Stimulated activated naive CD8-positive, alpha-beta T cell treated with anti-CD3 and anti-CD28 coated beads, Interleukin-15, Interleukin-2, amounts not matched to agents 100 ng/mL and 50 ng/mL, for 24 hours (primary cell): ENCODE results near the gene VAC14.

Experiments used
- H3K27ac Mint-ChIP-seq: one replicate; pipeline ENCODE4 v1.8.0; 2021; ENCODE audit warnings: mild to moderate bottlenecking, mixed read lengths
- H3K27me3 Mint-ChIP-seq: one replicate; pipeline ENCODE4 v1.8.0; 2021; ENCODE audit warnings: mixed read lengths
- H3K36me3 Mint-ChIP-seq: one replicate; pipeline ENCODE4 v1.8.0; 2021; ENCODE audit warnings: low read depth, mixed read lengths
- H3K4me1 Mint-ChIP-seq: one replicate; pipeline ENCODE4 v1.8.0; 2021; ENCODE audit warnings: low read depth, mixed read lengths
- H3K4me3 Mint-ChIP-seq: one replicate; pipeline ENCODE4 v1.8.0; 2021; ENCODE audit warnings: mild to moderate bottlenecking, mixed read lengths
- H3K9me3 Mint-ChIP-seq: one replicate; pipeline ENCODE4 v1.8.0; 2021; ENCODE audit warnings: mixed read lengths

Gene VAC14

DNA sequence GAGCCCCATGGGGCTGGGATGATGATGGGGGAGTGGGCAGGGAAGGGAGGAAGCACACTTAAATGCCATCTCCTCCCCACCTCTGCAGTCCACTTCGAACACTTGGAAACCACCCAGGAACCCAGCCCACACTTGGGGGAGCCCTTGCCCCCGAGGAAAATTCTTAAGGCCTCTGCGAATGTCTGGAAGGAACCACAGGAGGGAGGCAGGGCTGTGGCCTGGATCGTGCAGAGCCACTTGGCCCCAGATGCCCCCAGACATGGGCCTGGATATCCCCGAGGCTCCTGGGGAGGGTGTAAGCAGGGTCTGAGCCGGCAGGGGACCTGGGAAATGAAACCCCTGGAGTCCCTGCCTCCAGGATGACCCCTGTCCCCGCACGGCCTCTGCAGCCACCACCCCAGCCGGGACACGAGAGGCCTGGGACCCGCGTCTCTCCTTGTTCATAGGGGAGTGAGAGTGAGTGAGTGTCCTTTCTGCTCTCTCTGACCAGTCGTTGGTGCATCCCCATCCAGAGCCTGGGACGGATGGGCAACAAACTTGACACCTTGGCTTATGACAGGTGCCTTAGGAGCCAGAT is 103.3 kb downstream of the VAC14 start:
- Mint-ChIP-seq H3K4me3 (no peak overlapping the region), H3K27ac (no peak overlapping the region), H3K9me3 (no peaks in the 10 kb centered on the region), H3K4me1 (peaks cover 39% of the 10 kb centered on the region), H3K36me3 (peaks cover 5% of the 10 kb centered on the region), H3K27me3 (no peaks in the 10 kb centered on the region)

DNA sequence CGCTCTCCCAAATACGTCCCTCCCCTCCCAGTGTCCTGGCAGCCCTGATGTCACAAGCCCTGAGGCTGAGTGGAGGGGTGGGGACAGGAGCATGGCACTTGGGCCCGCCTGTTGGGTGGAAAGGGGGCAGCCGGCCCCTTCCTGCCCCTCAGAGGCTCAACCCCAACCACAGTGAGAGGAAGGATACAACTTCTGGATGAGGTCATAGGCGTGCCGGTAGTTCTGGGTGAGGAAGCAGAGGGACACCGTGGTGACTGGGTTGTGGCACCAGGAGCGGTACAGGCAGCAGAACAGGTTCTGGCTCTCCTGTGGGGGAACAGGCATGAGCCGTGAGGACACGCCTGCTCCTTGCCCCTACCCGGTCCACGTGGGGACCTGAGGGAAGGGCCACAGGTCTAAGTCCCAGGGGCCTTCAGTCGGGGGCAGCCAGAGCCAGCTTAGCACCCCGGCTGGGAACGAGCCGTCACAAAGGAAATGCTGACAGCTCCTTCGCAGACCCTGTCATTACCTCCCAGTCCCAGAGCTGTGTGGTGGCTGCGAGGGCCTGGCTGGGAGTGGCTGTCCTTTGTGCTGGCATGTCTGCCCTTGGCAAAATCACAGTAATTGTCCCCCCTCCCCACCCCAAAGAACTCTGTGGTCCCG is 103.9 kb downstream of the VAC14 start:
- H3K27me3 Mint-ChIP-seq = no peaks in the 10 kb centered on the region
- H3K4me1 Mint-ChIP-seq = peaks cover 39% of the 10 kb centered on the region
- peaks cover 5% of the 10 kb centered on the region for H3K36me3 Mint-ChIP-seq
- no peak overlapping the region for H3K4me3 Mint-ChIP-seq
- H3K27ac Mint-ChIP-seq = peak overlapping the region; percentile 61
- H3K9me3 Mint-ChIP-seq = no peaks in the 10 kb centered on the region

DNA sequence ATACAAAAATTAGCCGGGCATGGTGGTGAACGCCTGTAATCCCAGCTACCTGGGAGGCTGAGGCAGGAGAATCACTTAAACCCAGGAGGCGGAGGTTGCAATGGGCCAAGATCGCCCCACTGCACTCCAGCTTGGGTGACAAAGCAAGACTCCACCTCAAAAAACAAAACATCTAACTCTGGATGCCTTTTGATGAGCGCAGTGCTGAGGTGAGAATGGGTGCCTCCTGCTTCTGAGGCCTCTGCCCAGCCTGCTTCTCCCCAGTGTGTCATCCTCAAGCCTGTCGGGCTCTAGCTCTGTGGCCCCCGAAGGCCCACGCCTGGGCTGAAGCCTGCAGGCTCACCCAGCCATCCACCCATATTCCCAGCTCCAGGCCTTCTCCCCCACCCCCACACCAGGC is 104.6 kb downstream of the VAC14 start:
- H3K4me1 Mint-ChIP-seq = peaks cover 39% of the 10 kb centered on the region
- H3K4me3 Mint-ChIP-seq = no peak overlapping the region
- H3K27me3 Mint-ChIP-seq = no peaks in the 10 kb centered on the region
- H3K27ac Mint-ChIP-seq = no peak overlapping the region
- no peaks in the 10 kb centered on the region for H3K9me3 Mint-ChIP-seq
- peaks cover 5% of the 10 kb centered on the region for H3K36me3 Mint-ChIP-seq

DNA sequence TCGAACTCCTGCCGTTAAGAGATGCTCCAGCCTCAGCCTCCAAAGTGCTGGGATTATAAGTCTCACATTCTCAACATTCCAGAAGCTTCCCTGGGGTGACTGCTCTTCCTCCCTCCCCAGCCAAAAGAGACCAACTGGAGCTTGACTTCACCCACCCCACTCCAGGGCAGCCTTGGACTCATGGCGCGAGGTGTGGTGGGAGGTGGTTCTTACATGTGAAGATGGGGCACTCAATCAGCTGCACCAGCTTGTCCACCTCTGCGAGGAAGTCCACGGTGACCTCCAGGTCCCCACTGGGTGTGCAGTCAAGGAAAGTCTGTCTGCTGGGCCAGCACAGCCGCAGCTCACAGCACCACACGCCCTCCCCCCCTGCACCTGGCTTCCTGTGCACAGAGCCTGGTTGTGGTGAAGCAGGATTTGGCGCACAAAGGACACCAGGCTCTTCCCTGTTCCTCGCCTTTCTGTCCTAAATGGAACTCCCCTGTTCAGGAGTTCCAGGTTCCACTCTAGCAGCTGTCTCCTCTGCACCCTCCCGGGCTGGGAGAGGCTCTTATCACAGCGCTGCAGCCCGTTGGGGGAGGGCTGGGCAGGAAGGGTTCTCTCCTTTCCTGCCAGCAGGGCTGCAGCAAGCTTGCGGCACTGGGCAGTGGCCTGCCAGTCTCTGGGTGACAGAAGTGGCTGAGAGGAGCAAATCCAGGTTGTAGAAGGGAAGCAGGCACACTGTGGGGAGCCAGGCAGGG is 105.5 kb downstream of the VAC14 start:
- Mint-ChIP-seq H3K36me3 (peaks cover 5% of the 10 kb centered on the region), H3K27me3 (no peaks in the 10 kb centered on the region), H3K27ac (no peak overlapping the region), H3K4me1 (peaks cover 39% of the 10 kb centered on the region), H3K9me3 (no peaks in the 10 kb centered on the region), H3K4me3 (no peak overlapping the region)

DNA sequence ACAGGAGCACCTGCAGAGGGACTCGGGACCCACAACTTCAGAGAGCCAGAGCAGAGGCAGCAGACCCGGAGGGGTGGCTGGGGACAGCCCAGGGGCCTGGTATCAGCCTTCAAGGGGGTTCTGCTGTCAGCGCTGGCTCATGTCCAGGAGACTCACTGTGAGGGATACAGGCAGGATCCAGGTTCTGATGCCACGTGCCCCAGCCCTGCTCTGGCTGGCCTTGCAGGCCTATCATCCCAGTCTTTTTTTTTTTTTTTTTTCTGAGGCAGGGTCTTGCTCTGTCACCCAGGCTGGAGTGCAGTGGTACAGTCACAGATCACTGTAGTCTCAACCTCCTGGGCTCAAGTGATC is 106.1 kb downstream of the VAC14 start:
- Mint-ChIP-seq H3K9me3 (no peaks in the 10 kb centered on the region), H3K27ac (no peak overlapping the region), H3K27me3 (no peaks in the 10 kb centered on the region), H3K4me3 (no peak overlapping the region), H3K36me3 (peaks cover 5% of the 10 kb centered on the region), H3K4me1 (peaks cover 39% of the 10 kb centered on the region)

DNA sequence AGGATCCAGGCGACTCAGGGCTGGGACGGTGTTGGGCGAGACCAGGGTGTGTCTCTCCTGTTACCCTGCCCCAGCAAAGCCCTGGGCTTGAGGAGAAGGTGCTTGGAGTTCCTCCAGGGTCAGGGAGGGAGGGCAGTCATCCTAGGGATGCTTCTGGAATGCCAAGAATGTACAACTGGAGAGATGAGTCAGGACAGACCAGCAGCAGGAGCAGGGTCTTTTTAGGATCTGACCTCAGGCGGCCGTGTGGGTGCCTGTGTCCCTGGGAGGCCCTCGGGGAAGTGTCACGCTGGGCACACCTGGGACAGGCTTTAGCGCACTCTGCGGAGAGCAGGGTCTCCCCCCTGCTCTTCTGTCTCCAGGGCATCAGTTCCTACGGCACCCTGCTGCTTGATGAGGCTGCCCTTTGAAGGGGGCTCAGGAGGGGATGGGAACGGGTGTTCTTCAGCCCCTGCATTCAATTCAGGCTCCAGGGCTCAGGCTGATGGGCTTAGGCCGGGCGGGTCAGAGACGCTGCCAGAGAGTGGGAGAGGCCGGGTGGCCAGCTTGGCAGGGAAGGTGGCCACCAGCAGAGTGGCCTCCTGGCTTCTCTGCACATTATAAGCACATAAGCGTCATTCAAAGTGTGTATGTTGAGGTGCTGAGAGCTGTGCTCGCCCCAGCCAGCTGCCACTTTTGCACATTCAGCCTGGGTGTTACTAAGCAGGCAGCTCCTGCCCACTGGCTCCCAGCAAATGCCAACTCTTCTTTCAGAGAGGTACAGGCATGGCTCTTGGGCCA is 106.7 kb downstream of the VAC14 start:
- Mint-ChIP-seq H3K9me3 (no peaks in the 10 kb centered on the region), H3K27me3 (no peaks in the 10 kb centered on the region), H3K27ac (no peak overlapping the region), H3K36me3 (peaks cover 3% of the 10 kb centered on the region), H3K4me1 (peaks cover 38% of the 10 kb centered on the region), H3K4me3 (no peak overlapping the region)

DNA sequence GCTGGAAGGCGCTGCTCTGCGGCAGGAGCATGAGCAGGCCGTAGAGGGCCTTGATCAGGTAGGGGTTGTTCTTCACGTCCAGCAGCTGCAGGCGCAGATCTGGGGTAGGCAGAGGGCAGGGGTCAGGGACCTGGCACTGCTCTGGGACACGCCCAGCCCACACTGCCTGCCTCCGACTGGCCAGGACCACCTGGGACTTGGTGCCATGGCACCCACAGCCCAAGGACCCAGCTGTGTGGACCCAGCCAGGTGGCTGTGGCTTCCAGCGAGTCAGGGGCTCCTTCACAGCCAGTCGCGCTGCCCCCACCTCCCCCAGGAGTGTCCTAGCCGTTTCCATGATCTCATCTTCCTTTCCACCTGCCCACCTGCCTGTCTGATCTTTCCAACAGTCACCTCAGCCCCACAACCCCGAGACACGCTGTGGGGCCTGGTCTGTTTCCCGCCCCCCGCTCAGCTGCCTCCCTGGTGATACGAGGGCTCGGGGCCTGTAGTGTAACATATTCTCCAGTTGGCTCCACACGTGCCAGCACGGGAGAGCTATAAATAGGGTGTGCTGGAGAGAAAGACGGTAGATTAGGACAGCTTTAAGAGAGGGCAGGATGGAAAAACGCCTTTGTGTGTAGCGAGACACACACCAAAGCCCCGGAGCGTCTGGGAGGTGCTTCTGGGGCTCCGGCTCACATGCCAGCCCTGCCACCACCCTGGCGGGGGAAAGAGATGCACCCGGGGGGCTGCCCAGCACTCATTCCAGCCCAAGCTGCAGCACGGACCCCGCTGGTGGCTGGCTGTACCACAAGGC is 107.9 kb downstream of the VAC14 start:
- H3K36me3 Mint-ChIP-seq = no peaks in the 10 kb centered on the region
- H3K4me3 Mint-ChIP-seq = no peak overlapping the region
- no peaks in the 10 kb centered on the region for H3K27me3 Mint-ChIP-seq
- no peaks in the 10 kb centered on the region for H3K9me3 Mint-ChIP-seq
- H3K27ac Mint-ChIP-seq = no peak overlapping the region
- H3K4me1 Mint-ChIP-seq = peaks cover 34% of the 10 kb centered on the region

DNA sequence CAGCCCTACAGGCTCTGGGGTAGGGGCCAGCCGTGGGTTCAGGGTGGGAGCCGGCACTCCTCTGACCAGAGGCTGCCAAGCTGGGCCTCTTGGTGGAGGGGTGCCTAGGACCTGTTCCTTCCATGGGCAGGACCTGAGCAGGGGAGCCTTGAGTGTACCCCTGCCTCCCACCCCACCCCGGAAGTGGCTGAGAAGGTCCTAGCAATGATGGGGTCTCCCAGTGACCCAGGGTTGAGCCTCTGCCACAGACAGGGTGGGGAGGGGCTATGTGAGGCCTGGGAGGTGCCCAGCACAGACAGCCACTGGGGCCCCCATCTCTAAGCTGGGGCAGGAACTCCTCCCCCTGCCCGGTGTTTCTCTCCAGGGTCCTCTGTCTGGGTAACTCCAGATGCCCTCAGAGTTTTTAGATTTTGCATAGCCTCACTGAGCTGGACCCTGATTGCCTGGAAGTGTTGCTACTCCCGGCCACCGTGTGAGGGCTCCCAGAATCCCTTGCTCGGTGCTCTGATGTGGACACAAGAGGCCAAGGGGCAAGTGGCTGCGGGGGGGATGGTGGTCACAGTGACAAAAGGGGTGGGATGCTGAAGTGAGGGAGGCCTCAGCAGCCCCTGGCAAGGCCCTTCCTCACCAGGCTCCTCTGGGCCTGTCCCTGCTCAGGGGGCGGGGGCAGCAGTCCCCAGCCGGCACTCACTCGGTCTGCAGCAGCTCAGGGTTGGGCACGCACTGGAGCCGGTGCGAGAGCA is 108.7 kb downstream of the VAC14 start:
- Mint-ChIP-seq H3K9me3 (no peaks in the 10 kb centered on the region), H3K4me3 (no peak overlapping the region), H3K36me3 (no peaks in the 10 kb centered on the region), H3K4me1 (peaks cover 26% of the 10 kb centered on the region), H3K27me3 (no peaks in the 10 kb centered on the region), H3K27ac (no peak overlapping the region)

DNA sequence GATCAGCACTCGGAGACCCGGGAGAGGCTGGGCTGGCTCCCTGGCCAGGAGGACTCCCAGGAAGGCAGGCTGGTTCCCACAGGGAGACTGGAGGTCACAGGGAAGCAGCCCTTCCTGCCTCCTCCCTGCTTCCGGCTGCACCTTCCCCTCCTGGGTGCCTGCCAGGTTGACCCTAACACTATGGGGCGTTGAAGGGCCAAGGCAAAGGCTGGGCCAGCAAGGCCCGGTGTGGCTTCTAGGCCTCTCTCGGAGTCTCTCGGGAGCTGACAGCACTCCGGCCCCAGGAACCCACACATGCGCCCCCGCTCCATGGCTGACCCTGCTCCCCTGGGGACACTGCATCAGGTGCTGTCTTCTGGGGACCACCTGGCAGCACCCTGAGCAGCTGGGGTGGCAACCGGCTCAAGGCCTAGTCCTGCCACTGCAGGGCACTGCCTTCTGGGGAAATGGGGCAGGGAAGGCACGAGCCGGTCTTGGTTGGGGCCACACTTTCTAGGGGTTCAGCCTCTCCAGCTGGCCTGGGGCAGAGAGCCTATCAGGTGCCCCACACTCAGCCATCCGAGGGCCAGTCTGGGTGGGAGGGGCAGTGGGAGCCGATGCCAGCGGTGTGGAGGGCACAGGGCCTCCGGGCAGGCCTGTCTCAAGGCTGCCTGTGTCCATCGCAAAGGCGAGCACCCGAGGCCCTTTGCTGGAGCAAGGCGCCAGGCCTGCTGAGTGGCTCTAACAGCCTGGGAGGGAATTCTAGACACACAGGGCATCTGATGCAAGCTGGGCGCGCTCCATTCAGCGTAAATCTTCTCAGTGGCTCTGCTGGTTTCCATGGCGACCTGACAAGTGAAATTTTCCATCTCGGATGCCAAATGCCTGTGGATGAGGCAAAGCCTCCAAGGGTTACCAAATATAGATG is 109.5 kb downstream of the VAC14 start:
- Mint-ChIP-seq H3K27ac (no peak overlapping the region), H3K4me3 (no peak overlapping the region), H3K4me1 (peaks cover 18% of the 10 kb centered on the region), H3K27me3 (peaks cover 1% of the 10 kb centered on the region), H3K9me3 (no peaks in the 10 kb centered on the region), H3K36me3 (no peaks in the 10 kb centered on the region)

DNA sequence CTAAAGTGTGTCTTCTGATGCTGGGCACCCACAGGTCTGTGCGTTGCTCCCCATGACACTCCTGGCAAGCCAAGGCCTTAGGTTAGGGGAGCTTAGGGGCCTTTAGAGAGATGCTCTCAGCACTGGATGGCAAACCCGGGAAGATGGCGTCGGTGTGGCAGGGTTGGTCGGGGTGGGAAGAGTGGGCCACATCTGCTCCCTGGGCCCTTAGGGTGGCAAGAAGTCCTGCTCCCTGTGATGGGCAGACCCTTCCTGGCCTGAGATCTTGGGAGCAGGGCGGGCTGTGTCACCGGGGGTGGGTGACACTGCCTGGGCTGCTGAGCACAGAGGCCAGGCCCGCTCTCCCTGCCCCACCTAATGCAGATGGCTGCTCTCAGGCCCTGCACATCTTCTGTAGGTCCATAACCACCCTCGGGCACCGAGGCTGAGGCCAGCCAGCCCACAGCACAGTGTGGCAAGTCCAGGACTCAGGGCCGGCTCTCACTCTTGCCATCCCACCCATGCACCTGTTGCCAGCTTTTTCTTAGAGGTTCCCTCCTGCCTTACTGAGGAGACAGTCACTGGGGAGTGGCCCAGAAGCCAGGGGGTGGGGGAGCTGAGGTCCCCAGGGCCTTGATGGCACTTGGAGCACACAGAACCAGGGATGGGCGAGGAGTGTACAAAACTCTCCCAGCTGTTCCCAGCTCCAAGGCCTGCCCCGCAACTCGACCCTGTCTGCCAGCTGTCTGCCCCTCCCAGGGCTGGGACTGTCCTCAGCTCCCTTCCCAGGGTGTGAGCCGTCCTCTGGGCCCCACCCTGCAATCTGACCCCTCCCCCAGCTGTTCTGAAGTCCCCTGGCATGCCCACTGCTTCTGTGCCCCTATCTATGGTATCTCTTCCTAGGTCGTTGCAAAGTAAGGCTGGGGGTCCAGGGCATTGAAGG is 110.7 kb downstream of the VAC14 start:
- Mint-ChIP-seq H3K27me3 (peaks cover 4% of the 10 kb centered on the region), H3K4me1 (peaks cover 5% of the 10 kb centered on the region), H3K27ac (no peak overlapping the region), H3K36me3 (no peaks in the 10 kb centered on the region), H3K4me3 (no peak overlapping the region), H3K9me3 (no peaks in the 10 kb centered on the region)

DNA sequence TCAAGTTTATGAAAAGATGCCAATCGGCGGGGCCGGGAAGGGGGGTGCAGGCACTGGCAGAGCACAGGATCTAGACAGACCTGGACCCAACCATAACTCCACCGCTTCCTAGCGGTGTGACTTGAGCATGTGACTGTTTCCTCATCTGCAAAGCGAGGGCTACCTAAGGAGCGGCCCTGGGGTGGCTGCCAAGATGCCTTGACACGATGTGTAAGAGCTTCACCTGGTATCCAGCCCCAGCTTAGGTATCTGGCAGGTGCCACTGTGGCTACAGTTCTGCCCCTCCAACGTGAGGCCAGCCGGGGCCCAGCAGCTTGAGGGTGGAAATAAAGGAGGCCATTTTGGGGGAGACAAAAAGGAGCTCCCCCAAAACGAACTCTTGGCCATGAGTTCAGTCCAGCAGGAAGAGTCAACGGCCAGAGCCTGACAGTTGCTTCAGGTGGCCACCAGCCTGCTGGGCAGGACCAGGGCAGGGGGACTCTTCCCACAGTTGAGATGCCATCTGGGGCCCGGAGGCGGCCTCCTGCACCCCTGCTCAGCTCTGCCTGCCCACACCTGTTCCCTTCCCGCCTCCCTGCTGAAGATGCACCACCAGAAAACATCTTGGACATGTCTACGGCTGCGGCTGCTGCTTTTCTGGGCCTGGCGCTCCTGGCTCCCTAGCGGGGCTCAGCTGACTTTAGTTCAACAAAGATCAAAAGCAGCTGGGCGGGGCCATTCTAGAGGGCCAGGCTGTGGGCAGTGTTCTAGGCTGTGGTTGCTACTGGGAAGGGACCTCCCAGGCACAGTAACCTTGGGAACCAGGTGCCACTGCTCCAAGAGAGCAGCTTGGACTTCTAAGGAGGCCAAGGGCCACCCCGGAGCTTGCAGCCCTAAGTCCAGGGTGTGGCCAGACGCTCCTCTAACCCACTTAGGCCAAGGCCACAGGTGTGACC is 111.7 kb downstream of the VAC14 start:
- Mint-ChIP-seq H3K27ac (no peak overlapping the region), H3K9me3 (no peaks in the 10 kb centered on the region), H3K36me3 (no peaks in the 10 kb centered on the region), H3K27me3 (peaks cover 4% of the 10 kb centered on the region), H3K4me3 (no peak overlapping the region), H3K4me1 (peaks cover 4% of the 10 kb centered on the region)
